ENCODE data around the gene RUFY1. TPM values are rescaled to one million over a fixed set of nuclear protein-coding genes. Genes with fewer than 3 reads are reported as not detected.

RUFY1 gene
- total RNA-seq, 1 experiment from 2014 or later, result 41.4 TPM

DNA sequence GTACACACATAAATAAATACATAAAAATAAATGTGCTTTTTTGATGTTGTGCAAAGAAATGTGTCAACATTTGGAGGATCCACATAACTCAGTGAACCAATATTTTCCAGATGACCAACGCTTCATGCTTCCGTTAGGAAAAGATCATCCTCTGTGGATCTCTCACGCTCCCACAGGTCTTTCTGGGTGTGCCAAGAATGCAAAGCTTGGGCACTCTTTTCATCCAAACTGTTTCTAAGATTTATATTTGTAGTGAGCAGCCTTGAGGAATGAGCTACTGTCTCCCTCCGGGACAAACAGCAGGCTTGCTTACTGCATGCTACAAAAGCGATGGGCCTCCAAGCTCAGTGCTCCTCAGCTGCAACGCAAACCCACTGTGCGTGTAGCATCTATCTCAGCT, 46.2 kb upstream of the RUFY1 start:
- POLR2A ChIA-PET (ENCODE audit: low non-redundant PET), result no interaction called here
- Histone ChIP-seq H3K27me3 (replicated peaks; ENCODE audit: insufficient read depth, low read depth, low read length, poor library complexity) (no peaks in the 10 kb centered on the region), H3K9me3 (ENCODE audit: low read depth, low read length, poor library complexity, severe bottlenecking) (no peaks in the 10 kb centered on the region), H3K27ac (ENCODE audit: low read depth, low read length, poor library complexity, severe bottlenecking) (no peak overlapping the region), H3K4me3 (ENCODE audit: low read depth, low read length, poor library complexity, severe bottlenecking) (no peak overlapping the region), H3K4me1 (ENCODE audit: insufficient read depth, low read length, poor library complexity, severe bottlenecking) (no peaks in the 10 kb centered on the region), H3K36me3 (ENCODE audit: insufficient read depth, low read length, poor library complexity, severe bottlenecking) (no peaks in the 10 kb centered on the region)
- BruUV-seq (replicated peaks), result no TSS peak
- CTCF ChIA-PET, result no interaction called here
- TF ChIP-seq, protein P1, sequence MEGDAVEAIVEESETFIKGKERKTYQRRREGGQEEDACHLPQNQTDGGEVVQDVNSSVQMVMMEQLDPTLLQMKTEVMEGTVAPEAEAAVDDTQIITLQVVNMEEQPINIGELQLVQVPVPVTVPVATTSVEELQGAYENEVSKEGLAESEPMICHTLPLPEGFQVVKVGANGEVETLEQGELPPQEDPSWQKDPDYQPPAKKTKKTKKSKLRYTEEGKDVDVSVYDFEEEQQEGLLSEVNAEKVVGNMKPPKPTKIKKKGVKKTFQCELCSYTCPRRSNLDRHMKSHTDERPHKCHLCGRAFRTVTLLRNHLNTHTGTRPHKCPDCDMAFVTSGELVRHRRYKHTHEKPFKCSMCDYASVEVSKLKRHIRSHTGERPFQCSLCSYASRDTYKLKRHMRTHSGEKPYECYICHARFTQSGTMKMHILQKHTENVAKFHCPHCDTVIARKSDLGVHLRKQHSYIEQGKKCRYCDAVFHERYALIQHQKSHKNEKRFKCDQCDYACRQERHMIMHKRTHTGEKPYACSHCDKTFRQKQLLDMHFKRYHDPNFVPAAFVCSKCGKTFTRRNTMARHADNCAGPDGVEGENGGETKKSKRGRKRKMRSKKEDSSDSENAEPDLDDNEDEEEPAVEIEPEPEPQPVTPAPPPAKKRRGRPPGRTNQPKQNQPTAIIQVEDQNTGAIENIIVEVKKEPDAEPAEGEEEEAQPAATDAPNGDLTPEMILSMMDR (conservative IDR thresholded peaks at IDR 0.05; ENCODE audit: low read depth, low read length), result no peak
- no peak for TF ChIP-seq EZH2 (IDR thresholded peaks at IDR 0.05; ENCODE audit: borderline replicate concordance, low read depth, low read length, poor library complexity, severe bottlenecking)
- intact Hi-C loops (cut with micrococcal nuclease; ENCODE audit: unreplicated experiment), result no loop called here
- DNase-seq (ENCODE audit: low spot score), result no peak

DNA sequence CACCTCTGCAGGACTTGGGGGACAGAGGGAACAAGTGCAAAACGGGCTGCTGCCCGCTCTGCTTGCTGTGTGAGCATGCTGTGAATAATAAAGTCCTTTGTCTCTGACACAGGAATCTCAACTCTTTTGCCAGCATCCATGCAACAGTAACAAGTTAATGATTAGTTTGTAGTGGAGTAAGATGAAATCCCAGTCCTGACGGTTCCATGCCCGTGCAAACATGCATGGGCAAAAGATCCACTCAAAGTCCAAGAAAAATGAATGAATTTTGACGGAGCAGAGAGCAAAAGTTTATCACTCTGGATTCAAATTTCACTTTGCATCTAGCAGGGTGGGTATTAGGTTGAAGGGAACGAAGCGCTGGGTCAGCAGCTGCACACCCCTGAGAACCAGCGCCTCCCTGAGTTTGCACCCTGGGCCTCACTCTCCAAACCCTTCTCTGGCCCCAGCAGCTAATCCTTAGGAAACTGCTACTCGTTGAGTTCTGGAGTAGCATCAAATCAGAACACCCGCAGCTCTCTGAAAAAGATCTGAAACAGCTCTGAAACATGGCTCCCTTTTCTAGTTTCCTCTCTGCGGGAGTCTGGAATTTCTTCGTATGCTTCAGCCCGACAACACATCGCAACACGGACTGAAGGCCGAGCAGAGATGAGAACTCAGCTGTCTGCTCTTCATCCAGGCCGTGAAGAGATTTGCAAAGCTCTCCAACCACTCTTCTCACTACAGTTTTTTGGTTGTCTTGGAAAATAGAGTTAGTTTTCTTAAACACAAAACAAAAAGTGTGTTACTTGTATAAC, 45.6 kb upstream of the RUFY1 start:
- intact Hi-C loops (cut with micrococcal nuclease; ENCODE audit: unreplicated experiment), result no loop called here
- no peaks in the 10 kb centered on the region for H3K4me1 ChIP-seq (ENCODE audit: insufficient read depth, low read length, poor library complexity, severe bottlenecking)
- no peaks in the 10 kb centered on the region for H3K9me3 ChIP-seq (ENCODE audit: low read depth, low read length, poor library complexity, severe bottlenecking)
- BruUV-seq (replicated peaks), result no TSS peak
- ChIA-PET CTCF (no interaction called here), POLR2A (ENCODE audit: low non-redundant PET) (no interaction called here)
- no peaks in the 10 kb centered on the region for H3K36me3 ChIP-seq (ENCODE audit: insufficient read depth, low read length, poor library complexity, severe bottlenecking)
- DNase-seq (ENCODE audit: low spot score), result no peak
- TF ChIP-seq, protein P1 (conservative IDR thresholded peaks at IDR 0.05; ENCODE audit: low read depth, low read length), result no peak
- TF ChIP-seq EZH2 (IDR thresholded peaks at IDR 0.05; ENCODE audit: borderline replicate concordance, low read depth, low read length, poor library complexity, severe bottlenecking), result no peak
- no peak overlapping the region for H3K27ac ChIP-seq (ENCODE audit: low read depth, low read length, poor library complexity, severe bottlenecking)
- no peaks in the 10 kb centered on the region for H3K27me3 ChIP-seq (replicated peaks; ENCODE audit: insufficient read depth, low read depth, low read length, poor library complexity)
- H3K4me3 ChIP-seq (ENCODE audit: low read depth, low read length, poor library complexity, severe bottlenecking), result no peak overlapping the region

DNA sequence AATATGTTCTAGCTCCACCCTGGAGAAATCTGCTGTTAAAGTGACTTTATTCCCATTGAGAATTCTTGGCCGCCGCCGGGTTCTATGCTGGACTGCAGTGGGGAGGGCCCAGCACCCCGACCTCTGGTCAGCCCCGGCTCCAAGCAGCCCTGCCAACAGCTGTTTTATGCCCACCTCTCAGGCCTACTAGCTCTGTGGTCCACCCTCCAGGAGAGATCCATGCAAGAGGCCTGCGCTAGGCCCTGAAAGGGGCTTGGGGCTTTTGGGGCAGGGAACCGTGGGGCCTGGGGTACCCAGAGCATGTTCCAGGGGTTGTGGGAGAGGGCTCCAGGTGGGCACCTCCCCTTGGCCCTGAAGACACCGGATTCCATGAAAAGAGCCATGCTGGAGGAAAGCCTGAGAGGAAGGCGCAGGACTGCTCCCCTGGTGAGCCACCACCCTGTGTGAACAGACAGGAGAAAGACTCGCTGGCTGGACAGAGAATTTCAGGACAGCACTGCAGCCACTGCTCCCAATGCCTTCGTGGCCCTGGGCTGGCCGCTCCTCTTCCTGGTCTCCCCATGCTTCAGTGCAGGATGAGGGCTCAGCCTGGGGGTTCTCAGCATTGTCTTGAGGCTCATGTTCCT, 44.6 kb upstream of the RUFY1 start:
- no peaks in the 10 kb centered on the region for H3K27me3 ChIP-seq (replicated peaks; ENCODE audit: insufficient read depth, low read depth, low read length, poor library complexity)
- intact Hi-C loops (cut with micrococcal nuclease; ENCODE audit: unreplicated experiment), result no loop called here
- no TSS peak for BruUV-seq (replicated peaks)
- H3K9me3 ChIP-seq (ENCODE audit: low read depth, low read length, poor library complexity, severe bottlenecking), result no peaks in the 10 kb centered on the region
- CTCF ChIA-PET, result no interaction called here
- H3K27ac ChIP-seq (ENCODE audit: low read depth, low read length, poor library complexity, severe bottlenecking), result no peak overlapping the region
- TF ChIP-seq, protein P1 (conservative IDR thresholded peaks at IDR 0.05; ENCODE audit: low read depth, low read length), result no peak
- no peak for TF ChIP-seq EZH2 (IDR thresholded peaks at IDR 0.05; ENCODE audit: borderline replicate concordance, low read depth, low read length, poor library complexity, severe bottlenecking)
- no peak overlapping the region for H3K4me3 ChIP-seq (ENCODE audit: low read depth, low read length, poor library complexity, severe bottlenecking)
- POLR2A ChIA-PET (ENCODE audit: low non-redundant PET), result no interaction called here
- no peaks in the 10 kb centered on the region for H3K4me1 ChIP-seq (ENCODE audit: insufficient read depth, low read length, poor library complexity, severe bottlenecking)
- H3K36me3 ChIP-seq (ENCODE audit: insufficient read depth, low read length, poor library complexity, severe bottlenecking), result no peaks in the 10 kb centered on the region
- DNase-seq (ENCODE audit: low spot score), result no peak

Data from A673 (cell line).